GM23338 (cell line): ENCODE measurements around the gene LRRC39. TPM values are rescaled to one million over a fixed set of nuclear protein-coding genes. Genes with fewer than 3 reads are reported as not detected.

ENCODE experiments used
- ATAC-seq: fragments of 200-7000 bp; cut with Tn5 transposase; 3 replicates; pipeline ENCODE4 v1.9.1; 2020
- DNase-seq: peaks from one replicate; pipeline ENCODE4 v3.0.0-alpha.2; 2015; ENCODE audit warnings: low spot score
- H2AFZ ChIP-seq: fragments of 200-600 bp; sonication (generic); 2 replicates; pipeline ENCODE4 v1.8.0; 2016; ENCODE audit warnings: antibody characterized with exemption, mild to moderate bottlenecking, moderate library complexity
- H3F3A ChIP-seq: fragments of 200-600 bp; sonication (generic); replicated peaks from 2 replicates; pipeline ENCODE4 v1.8.0; 2017; ENCODE audit warnings: antibody characterized with exemption, mixed run types, low read depth
- H3K27ac ChIP-seq: fragments of 200-600 bp; sonication (generic); 2 replicates; pipeline ENCODE4 v1.6.1; 2016; ENCODE audit warnings: low read depth
- H3K27me3 ChIP-seq: fragments of 200-600 bp; sonication (generic); 2 replicates; pipeline ENCODE4 v1.8.0; 2016; ENCODE audit warnings: mild to moderate bottlenecking, mixed run types, moderate library complexity; ENCODE audit not compliant: insufficient read depth
- H3K36me3 ChIP-seq: fragments of 200-600 bp; sonication (generic); 2 replicates; pipeline ENCODE4 v1.8.0; 2016; ENCODE audit warnings: mild to moderate bottlenecking; ENCODE audit not compliant: insufficient read depth
- H3K4me1 ChIP-seq: fragments of 200-600 bp; sonication (generic); 2 replicates; pipeline ENCODE4 v1.8.0; 2016; ENCODE audit warnings: mild to moderate bottlenecking, moderate library complexity; ENCODE audit not compliant: insufficient read depth
- H3K4me2 ChIP-seq: fragments of 200-600 bp; sonication (generic); 2 replicates; pipeline ENCODE4 v1.7.1; 2017; ENCODE audit warnings: mixed run types
- H3K4me3 ChIP-seq: fragments of 200-600 bp; sonication (generic); 2 replicates; pipeline ENCODE4 v1.6.1; 2016; ENCODE audit warnings: mixed run types
- H3K79me2 ChIP-seq: fragments of 200-600 bp; sonication (generic); replicated peaks from 2 replicates; pipeline ENCODE4 v1.8.0; 2017; ENCODE audit warnings: mild to moderate bottlenecking; ENCODE audit not compliant: insufficient read depth
- H3K9me2 ChIP-seq: fragments of 200-600 bp; sonication (generic); 2 replicates; pipeline ENCODE4 v1.8.0; 2017; ENCODE audit not compliant: insufficient read depth
- H4K20me1 ChIP-seq: fragments of 200-600 bp; sonication (generic); replicated peaks from 2 replicates; pipeline ENCODE4 v1.8.0; 2017; ENCODE audit warnings: mild to moderate bottlenecking; ENCODE audit not compliant: insufficient read depth
- H3K27ac Mint-ChIP-seq: 2 replicates; pipeline ENCODE4 v1.8.0; 2020; ENCODE audit warnings: inconsistent platforms, mild to moderate bottlenecking, moderate library complexity, mixed read lengths
- H3K27me3 Mint-ChIP-seq: 3 replicates; pipeline ENCODE4 v1.8.0; 2022; ENCODE audit warnings: low read depth, mild to moderate bottlenecking, moderate library complexity, mixed read lengths, inconsistent platforms; ENCODE audit not compliant: insufficient read depth, poor library complexity
- H3K36me3 Mint-ChIP-seq: 3 replicates; pipeline ENCODE4 v1.8.0; 2021; ENCODE audit warnings: low read depth, mild to moderate bottlenecking, inconsistent platforms, moderate library complexity, mixed read lengths
- H3K4me1 Mint-ChIP-seq: 3 replicates; pipeline ENCODE4 v1.8.0; 2020; ENCODE audit warnings: mild to moderate bottlenecking, inconsistent platforms, mixed read lengths
- H3K4me3 Mint-ChIP-seq: 3 replicates; pipeline ENCODE4 v1.8.0; 2021; ENCODE audit warnings: moderate library complexity, mild to moderate bottlenecking, inconsistent platforms, mixed read lengths
- H3K9me3 Mint-ChIP-seq: 3 replicates; pipeline ENCODE4 v1.8.0; 2020; ENCODE audit warnings: moderate library complexity, mild to moderate bottlenecking, inconsistent platforms, mixed read lengths
- EZH2phosphoT487 ChIP-seq: fragments of 200-600 bp; sonication (generic); IDR thresholded peaks from one replicate; pipeline ENCODE4 v1.8.1; 2018; ENCODE audit warnings: antibody characterized with exemption; ENCODE audit not compliant: unreplicated experiment
- REST ChIP-seq: IDR thresholded peaks from one replicate; pipeline ENCODE4 v1.6.1; 2018; ENCODE audit warnings: antibody characterized with exemption; ENCODE audit not compliant: unreplicated experiment
- ZNF462 ChIP-seq: fragments of 250-450 bp; sonication (Bioruptor Pico); IDR thresholded peaks from 2 replicates; pipeline ENCODE4 v1.5.0; 2020; ENCODE audit warnings: mild to moderate bottlenecking, moderate library complexity
- polyA plus RNA-seq: library from polyadenylated mRNA; unstranded; fragments of >200 nt; fragmentation: Nextera tagmentation; extraction: Ambion mirVana; gene quantifications from 2 replicates; pipeline ENCODE4 v1.2.1, GENCODE V29; 2016
- total RNA-seq: library from RNA; depleted of rRNA; stranded (reverse); fragments of >200 nt; shearing (Covaris generic); gene quantifications from 2 replicates; pipeline ENCODE4 v1.2.3, GENCODE V29; 2014

The LRRC39 gene
- total and polyA plus RNA-seq, 2 experiments from 2014 or later, result 0.48 to 0.87 TPM

- Mint-ChIP-seq H3K9me3 (no peaks in the 10 kb centered on the region), H3K27ac (no peak overlapping the region), H3K4me3 (no peak overlapping the region), H3K27me3 (no peaks in the 10 kb centered on the region), H3K4me1 (no peaks in the 10 kb centered on the region; the same call in 2 of the 3 replicates), H3K36me3 (no peaks in the 10 kb centered on the region)
- no peaks in the 10 kb centered on the region for H3K36me3 ChIP-seq
- no peak for DNase-seq
- no peak overlapping the region for H3K4me3 ChIP-seq
- no peaks in the 10 kb centered on the region for H3K79me2 ChIP-seq
- no peaks in the 10 kb centered on the region for H3F3A ChIP-seq
- H3K4me2 ChIP-seq, result no peak overlapping the region
- H3K27ac ChIP-seq, result no peak overlapping the region
- no peaks in the 10 kb centered on the region for H4K20me1 ChIP-seq
- H3K9me2 ChIP-seq, result 0 out of 2 replicates have a peak, but pooled peaks cover 3% of the 10 kb centered on the region
- H3K27me3 ChIP-seq, result no peaks in the 10 kb centered on the region
- no peak for TF ChIP-seq ZNF462 (CRISPR knock-in tag)
- no peak for TF ChIP-seq REST
- TF ChIP-seq EZH2phosphoT487, result no peak
- H2AFZ ChIP-seq, result no peak overlapping the region
- H3K4me1 ChIP-seq, result no peaks in the 10 kb centered on the region
- peak; percentile 44; the same call in 2 of the 3 replicates for ATAC-seq
Observed at GRCh38 chr1:100164216-100164615, 13.8 kb downstream of the LRRC39 start.
